ENCODE results near the gene TCF7L1. TPM values are rescaled to one million over a fixed set of nuclear protein-coding genes. Genes with fewer than 3 reads are reported as not detected.

TCF7L1 gene
- total RNA-seq, 1 donor from 2014 or later = 6.6 TPM

DNA sequence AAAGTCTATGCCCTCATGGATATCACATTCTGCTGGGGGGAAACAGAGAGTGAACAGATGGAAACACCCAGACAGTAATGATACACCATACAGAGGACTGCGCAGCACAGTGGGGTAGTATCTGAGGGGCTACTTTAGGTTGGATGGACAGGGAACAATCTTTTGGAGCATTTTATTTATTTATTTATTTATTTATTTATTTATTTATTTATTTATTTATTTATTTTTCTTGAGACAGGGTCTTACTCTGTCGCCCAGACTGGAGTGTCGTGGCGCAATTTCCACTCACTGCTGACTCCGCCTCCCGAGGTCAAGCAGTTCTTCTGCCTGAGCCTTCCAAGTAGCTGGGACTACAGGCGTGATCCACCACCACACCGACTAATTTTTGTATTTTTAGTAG, 105.4 kb downstream of the TCF7L1 start:
- no peak for DNase-seq
- Mint-ChIP-seq H3K27me3 (ENCODE audit: unreplicated experiment) (peaks cover 4% of the 10 kb centered on the region), H3K36me3 (ENCODE audit: unreplicated experiment) (no peaks in the 10 kb centered on the region), H3K4me3 (ENCODE audit: unreplicated experiment) (no peak overlapping the region), H3K27ac (ENCODE audit: unreplicated experiment) (no peak overlapping the region), H3K4me1 (ENCODE audit: low read depth, unreplicated experiment) (peaks cover 26% of the 10 kb centered on the region), H3K9me3 (ENCODE audit: unreplicated experiment) (peaks cover 4% of the 10 kb centered on the region)
- TF ChIP-seq, protein P1, sequence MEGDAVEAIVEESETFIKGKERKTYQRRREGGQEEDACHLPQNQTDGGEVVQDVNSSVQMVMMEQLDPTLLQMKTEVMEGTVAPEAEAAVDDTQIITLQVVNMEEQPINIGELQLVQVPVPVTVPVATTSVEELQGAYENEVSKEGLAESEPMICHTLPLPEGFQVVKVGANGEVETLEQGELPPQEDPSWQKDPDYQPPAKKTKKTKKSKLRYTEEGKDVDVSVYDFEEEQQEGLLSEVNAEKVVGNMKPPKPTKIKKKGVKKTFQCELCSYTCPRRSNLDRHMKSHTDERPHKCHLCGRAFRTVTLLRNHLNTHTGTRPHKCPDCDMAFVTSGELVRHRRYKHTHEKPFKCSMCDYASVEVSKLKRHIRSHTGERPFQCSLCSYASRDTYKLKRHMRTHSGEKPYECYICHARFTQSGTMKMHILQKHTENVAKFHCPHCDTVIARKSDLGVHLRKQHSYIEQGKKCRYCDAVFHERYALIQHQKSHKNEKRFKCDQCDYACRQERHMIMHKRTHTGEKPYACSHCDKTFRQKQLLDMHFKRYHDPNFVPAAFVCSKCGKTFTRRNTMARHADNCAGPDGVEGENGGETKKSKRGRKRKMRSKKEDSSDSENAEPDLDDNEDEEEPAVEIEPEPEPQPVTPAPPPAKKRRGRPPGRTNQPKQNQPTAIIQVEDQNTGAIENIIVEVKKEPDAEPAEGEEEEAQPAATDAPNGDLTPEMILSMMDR (IDR thresholded peaks at IDR 0.05; ENCODE audit: partially characterized antibody, unreplicated experiment) = no peak

DNA sequence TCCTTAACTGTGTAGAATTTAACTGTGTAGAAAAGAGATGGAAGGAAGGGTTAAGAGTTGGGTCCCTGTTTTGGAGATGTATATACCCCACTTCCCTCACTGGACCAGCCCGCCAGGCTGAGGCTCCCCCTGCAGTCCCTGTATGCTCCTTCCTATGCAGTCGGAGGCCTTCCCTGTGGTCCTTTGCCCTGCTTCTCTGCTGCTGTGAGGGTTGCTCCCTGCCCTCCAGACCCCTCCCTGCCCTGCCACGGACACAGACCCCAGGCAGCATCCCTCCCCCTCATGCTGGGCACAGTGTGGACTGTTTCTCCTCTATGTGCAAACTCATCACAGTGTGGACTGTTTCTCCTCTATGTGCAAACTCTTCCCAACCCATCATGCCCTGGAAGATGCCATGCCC, 105.9 kb downstream of the TCF7L1 start:
- Mint-ChIP-seq H3K27ac (ENCODE audit: unreplicated experiment) (no peak overlapping the region), H3K9me3 (ENCODE audit: unreplicated experiment) (peaks cover 4% of the 10 kb centered on the region), H3K4me1 (ENCODE audit: low read depth, unreplicated experiment) (peaks cover 26% of the 10 kb centered on the region), H3K4me3 (ENCODE audit: unreplicated experiment) (no peak overlapping the region), H3K36me3 (ENCODE audit: unreplicated experiment) (no peaks in the 10 kb centered on the region), H3K27me3 (ENCODE audit: unreplicated experiment) (peaks cover 4% of the 10 kb centered on the region)
- TF ChIP-seq, protein P1 (IDR thresholded peaks at IDR 0.05; ENCODE audit: partially characterized antibody, unreplicated experiment) = no peak
- DNase-seq = no peak

DNA sequence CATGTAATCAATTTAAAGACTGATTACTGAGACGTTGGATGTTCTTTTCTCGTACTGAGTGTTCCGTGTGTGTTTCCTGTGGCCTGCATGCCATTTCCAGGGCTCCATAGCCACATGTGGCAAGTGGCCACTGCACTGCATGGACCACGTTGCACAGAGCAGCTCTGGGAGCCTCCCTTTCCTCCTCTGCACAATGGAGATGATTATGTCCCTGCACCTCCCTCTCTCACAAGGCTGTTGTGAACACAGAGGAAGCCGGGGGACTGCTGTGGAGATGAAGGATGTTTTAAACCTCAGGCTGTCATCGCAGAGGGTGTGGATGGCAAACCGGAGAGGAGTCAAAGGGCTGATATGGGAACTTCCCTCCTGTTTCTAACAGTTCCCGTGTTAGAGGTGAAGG, 106.9 kb downstream of the TCF7L1 start:
- Mint-ChIP-seq H3K4me3 (ENCODE audit: unreplicated experiment) (no peak overlapping the region), H3K27me3 (ENCODE audit: unreplicated experiment) (peaks cover 6% of the 10 kb centered on the region), H3K9me3 (ENCODE audit: unreplicated experiment) (peaks cover 4% of the 10 kb centered on the region), H3K4me1 (ENCODE audit: low read depth, unreplicated experiment) (peaks cover 23% of the 10 kb centered on the region), H3K27ac (ENCODE audit: unreplicated experiment) (no peak overlapping the region), H3K36me3 (ENCODE audit: unreplicated experiment) (no peaks in the 10 kb centered on the region)
- TF ChIP-seq, protein P1 (IDR thresholded peaks at IDR 0.05; ENCODE audit: partially characterized antibody, unreplicated experiment) = no peak
- DNase-seq = no peak

DNA sequence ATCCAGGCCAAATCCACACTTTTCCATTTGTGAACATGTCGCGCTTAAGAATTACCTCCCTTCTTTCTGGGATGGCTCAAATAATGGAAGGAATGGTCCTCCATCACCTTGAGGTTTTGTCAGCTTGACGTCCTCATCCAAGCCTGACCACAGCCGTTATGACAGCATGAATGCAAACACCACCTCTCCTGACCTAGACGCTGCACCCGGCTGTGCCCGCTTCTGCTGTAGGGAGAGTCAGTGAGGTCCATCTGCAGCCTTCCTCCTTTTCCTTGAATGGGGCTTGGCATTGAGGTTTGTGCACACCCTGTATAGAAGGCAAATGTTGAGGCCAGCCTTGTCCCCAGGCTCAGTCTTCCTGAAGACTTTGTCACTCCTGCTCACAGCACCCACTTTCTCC, 109.1 kb downstream of the TCF7L1 start:
- TF ChIP-seq, protein P1 (IDR thresholded peaks at IDR 0.05; ENCODE audit: partially characterized antibody, unreplicated experiment) = no peak
- Mint-ChIP-seq H3K27me3 (ENCODE audit: unreplicated experiment) (peaks cover 5% of the 10 kb centered on the region), H3K27ac (ENCODE audit: unreplicated experiment) (no peak overlapping the region), H3K4me1 (ENCODE audit: low read depth, unreplicated experiment) (peaks cover 27% of the 10 kb centered on the region), H3K36me3 (ENCODE audit: unreplicated experiment) (no peaks in the 10 kb centered on the region), H3K4me3 (ENCODE audit: unreplicated experiment) (no peak overlapping the region), H3K9me3 (ENCODE audit: unreplicated experiment) (no peaks in the 10 kb centered on the region)
- no peak for DNase-seq

- no peaks in the 10 kb centered on the region for H3K9me3 Mint-ChIP-seq (ENCODE audit: unreplicated experiment)
- no peak overlapping the region for H3K27ac Mint-ChIP-seq (ENCODE audit: unreplicated experiment)
- no peak overlapping the region for H3K4me3 Mint-ChIP-seq (ENCODE audit: unreplicated experiment)
- H3K27me3 Mint-ChIP-seq (ENCODE audit: unreplicated experiment) = peaks cover 5% of the 10 kb centered on the region
- DNase-seq = peak; percentile 74
- TF ChIP-seq, protein P1 (IDR thresholded peaks at IDR 0.05; ENCODE audit: partially characterized antibody, unreplicated experiment) = peak; percentile 69
- H3K4me1 Mint-ChIP-seq (ENCODE audit: low read depth, unreplicated experiment) = peaks cover 24% of the 10 kb centered on the region
- H3K36me3 Mint-ChIP-seq (ENCODE audit: unreplicated experiment) = no peaks in the 10 kb centered on the region
Observed at GRCh38 chr2:85243101-85244072, 110.2 kb downstream of the TCF7L1 start.

Measured in glutamatergic neuron (in vitro differentiated cells).